Measurements from ENCODE around the gene ADAMTS5.

Gene ADAMTS5

GRCh38 chr21:26948194-26948593 lies 18.7 kb downstream of the ADAMTS5 start:
- no peak overlapping the region for H3K27ac ChIP-seq (ENCODE audit: low read depth, low read length)
- H3K36me3 ChIP-seq (ENCODE audit: control insufficient read depth in 1 of 2, insufficient read depth in 2 of 2, low read length in 2 of 2), result no peaks in the 10 kb centered on the region
- H3K9me3 ChIP-seq (ENCODE audit: control insufficient read depth in 1 of 2, low read length in 2 of 2), result no peaks in the 10 kb centered on the region
- H3K9ac ChIP-seq (ENCODE audit: low read depth in 1 of 2, low read length in 2 of 2), result no peak overlapping the region
- H3K27me3 ChIP-seq (ENCODE audit: control insufficient read depth in 1 of 2, insufficient read depth in 2 of 2, low read length in 2 of 2), result no peaks in the 10 kb centered on the region
- no peak overlapping the region for H3K4me3 ChIP-seq (ENCODE audit: low read depth in 1 of 2, low read length in 2 of 2)
- peaks cover 0 to 4% of the 10 kb centered on the region in 2 donors for H3K4me1 ChIP-seq (ENCODE audit: control insufficient read depth in 1 of 2, insufficient read depth in 2 of 2, low read length in 2 of 2)

DNA sequence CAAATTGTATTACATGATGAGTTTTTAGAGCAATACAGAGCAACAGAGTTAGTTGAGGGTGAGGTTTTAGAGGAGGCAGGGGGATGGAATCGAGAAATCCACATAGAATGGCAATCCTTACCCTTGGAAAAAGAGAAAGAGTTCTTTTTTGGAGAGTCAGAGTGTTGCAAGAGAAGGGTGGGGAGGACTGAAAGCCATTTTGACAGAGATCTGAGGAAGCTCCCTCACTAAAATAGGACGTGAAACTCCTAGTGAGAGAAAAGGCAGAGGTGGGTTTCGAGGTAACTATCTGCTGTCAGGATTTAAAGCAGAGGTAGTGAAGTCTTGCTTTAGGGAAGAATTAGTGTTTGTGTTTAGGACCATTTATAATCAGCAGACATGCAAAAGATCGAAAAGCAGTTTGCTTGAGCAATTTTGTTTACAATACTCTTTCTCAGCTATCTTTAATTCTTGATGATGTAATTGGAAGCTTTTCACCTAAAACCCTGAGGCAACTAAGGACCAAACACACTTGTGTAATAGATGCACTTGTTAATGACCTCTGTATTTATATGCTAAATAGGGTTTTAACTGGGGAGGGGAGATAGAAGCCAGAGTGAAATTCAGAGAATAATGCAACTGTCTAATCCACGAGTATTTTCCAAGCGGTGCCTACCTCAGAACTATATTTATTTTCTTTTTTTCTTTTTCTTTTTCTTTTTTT lies 20.0 kb downstream of the ADAMTS5 start:
- Histone ChIP-seq H3K9me3 (ENCODE audit: control insufficient read depth in 1 of 2, low read length in 2 of 2) (no peaks in the 10 kb centered on the region), H3K36me3 (ENCODE audit: control insufficient read depth in 1 of 2, insufficient read depth in 2 of 2, low read length in 2 of 2) (no peaks in the 10 kb centered on the region), H3K27ac (ENCODE audit: low read depth, low read length) (no peak overlapping the region), H3K4me1 (ENCODE audit: control insufficient read depth in 1 of 2, insufficient read depth in 2 of 2, low read length in 2 of 2) (peaks cover 0 to 4% of the 10 kb centered on the region in 2 donors), H3K27me3 (ENCODE audit: control insufficient read depth in 1 of 2, insufficient read depth in 2 of 2, low read length in 2 of 2) (no peaks in the 10 kb centered on the region), H3K9ac (ENCODE audit: low read depth in 1 of 2, low read length in 2 of 2) (no peak overlapping the region), H3K4me3 (ENCODE audit: low read depth in 1 of 2, low read length in 2 of 2) (no peak overlapping the region)

GRCh38 chr21:26945916-26946675 lies 20.8 kb downstream of the ADAMTS5 start:
- H3K4me3 ChIP-seq (ENCODE audit: low read depth in 1 of 2, low read length in 2 of 2), result no peak overlapping the region
- H3K27ac ChIP-seq (ENCODE audit: low read depth, low read length), result no peak overlapping the region
- H3K9ac ChIP-seq (ENCODE audit: low read depth in 1 of 2, low read length in 2 of 2), result no peak overlapping the region
- H3K36me3 ChIP-seq (ENCODE audit: control insufficient read depth in 1 of 2, insufficient read depth in 2 of 2, low read length in 2 of 2), result no peaks in the 10 kb centered on the region
- H3K27me3 ChIP-seq (ENCODE audit: control insufficient read depth in 1 of 2, insufficient read depth in 2 of 2, low read length in 2 of 2), result no peaks in the 10 kb centered on the region
- no peaks in the 10 kb centered on the region for H3K9me3 ChIP-seq (ENCODE audit: control insufficient read depth in 1 of 2, low read length in 2 of 2)
- peaks cover 0 to 4% of the 10 kb centered on the region in 2 donors for H3K4me1 ChIP-seq (ENCODE audit: control insufficient read depth in 1 of 2, insufficient read depth in 2 of 2, low read length in 2 of 2)

DNA sequence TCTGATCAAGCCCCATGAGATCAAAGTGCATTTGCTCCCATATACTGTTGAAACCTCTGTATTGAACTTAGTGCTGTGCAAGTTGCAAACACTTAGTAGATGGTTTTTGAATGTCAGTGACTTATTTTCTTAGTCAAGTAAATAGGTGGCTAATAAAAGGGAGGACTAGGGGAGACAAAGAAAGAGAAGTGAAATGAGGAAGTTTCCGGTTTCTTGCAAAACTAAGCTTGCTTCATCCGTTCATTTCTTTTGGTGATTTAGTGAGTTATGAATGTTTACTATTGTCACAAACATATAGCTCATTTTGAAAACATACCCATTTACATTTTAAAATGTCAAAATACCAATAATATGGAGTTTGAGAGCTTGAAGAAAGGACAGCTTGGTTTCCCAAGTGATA lies 23.0 kb downstream of the ADAMTS5 start:
- H3K4me1 ChIP-seq (ENCODE audit: control insufficient read depth in 1 of 2, insufficient read depth in 2 of 2, low read length in 2 of 2), result peaks cover 0 to 4% of the 10 kb centered on the region in 2 donors
- H3K9ac ChIP-seq (ENCODE audit: low read depth in 1 of 2, low read length in 2 of 2), result no peak overlapping the region
- no peak overlapping the region for H3K27ac ChIP-seq (ENCODE audit: low read depth, low read length)
- no peaks in the 10 kb centered on the region for H3K36me3 ChIP-seq (ENCODE audit: control insufficient read depth in 1 of 2, insufficient read depth in 2 of 2, low read length in 2 of 2)
- no peak overlapping the region for H3K4me3 ChIP-seq (ENCODE audit: low read depth in 1 of 2, low read length in 2 of 2)
- no peaks in the 10 kb centered on the region for H3K27me3 ChIP-seq (ENCODE audit: control insufficient read depth in 1 of 2, insufficient read depth in 2 of 2, low read length in 2 of 2)
- H3K9me3 ChIP-seq (ENCODE audit: control insufficient read depth in 1 of 2, low read length in 2 of 2), result no peaks in the 10 kb centered on the region

- no peak overlapping the region for H3K9ac ChIP-seq (ENCODE audit: low read depth in 1 of 2, low read length in 2 of 2)
- no peak overlapping the region for H3K27ac ChIP-seq (ENCODE audit: low read depth, low read length)
- no peaks in the 10 kb centered on the region for H3K4me1 ChIP-seq (ENCODE audit: control insufficient read depth in 1 of 2, insufficient read depth in 2 of 2, low read length in 2 of 2)
- H3K4me3 ChIP-seq (ENCODE audit: low read depth in 1 of 2, low read length in 2 of 2), result no peak overlapping the region
- H3K36me3 ChIP-seq (ENCODE audit: control insufficient read depth in 1 of 2, insufficient read depth in 2 of 2, low read length in 2 of 2), result no peaks in the 10 kb centered on the region
- H3K27me3 ChIP-seq (ENCODE audit: control insufficient read depth in 1 of 2, insufficient read depth in 2 of 2, low read length in 2 of 2), result no peaks in the 10 kb centered on the region
- H3K9me3 ChIP-seq (ENCODE audit: control insufficient read depth in 1 of 2, low read length in 2 of 2), result no peaks in the 10 kb centered on the region
Observed at GRCh38 chr21:26941421-26941820, 25.5 kb downstream of the ADAMTS5 start.

GRCh38 chr21:26939601-26940111 lies 27.2 kb downstream of the ADAMTS5 start:
- Histone ChIP-seq H3K27me3 (ENCODE audit: control insufficient read depth in 1 of 2, insufficient read depth in 2 of 2, low read length in 2 of 2) (no peaks in the 10 kb centered on the region), H3K4me1 (ENCODE audit: control insufficient read depth in 1 of 2, insufficient read depth in 2 of 2, low read length in 2 of 2) (no peaks in the 10 kb centered on the region), H3K36me3 (ENCODE audit: control insufficient read depth in 1 of 2, insufficient read depth in 2 of 2, low read length in 2 of 2) (no peaks in the 10 kb centered on the region), H3K27ac (ENCODE audit: low read depth, low read length) (no peak overlapping the region), H3K9me3 (ENCODE audit: control insufficient read depth in 1 of 2, low read length in 2 of 2) (no peaks in the 10 kb centered on the region), H3K9ac (ENCODE audit: low read depth in 1 of 2, low read length in 2 of 2) (no peak overlapping the region), H3K4me3 (ENCODE audit: low read depth in 1 of 2, low read length in 2 of 2) (no peak overlapping the region)

DNA sequence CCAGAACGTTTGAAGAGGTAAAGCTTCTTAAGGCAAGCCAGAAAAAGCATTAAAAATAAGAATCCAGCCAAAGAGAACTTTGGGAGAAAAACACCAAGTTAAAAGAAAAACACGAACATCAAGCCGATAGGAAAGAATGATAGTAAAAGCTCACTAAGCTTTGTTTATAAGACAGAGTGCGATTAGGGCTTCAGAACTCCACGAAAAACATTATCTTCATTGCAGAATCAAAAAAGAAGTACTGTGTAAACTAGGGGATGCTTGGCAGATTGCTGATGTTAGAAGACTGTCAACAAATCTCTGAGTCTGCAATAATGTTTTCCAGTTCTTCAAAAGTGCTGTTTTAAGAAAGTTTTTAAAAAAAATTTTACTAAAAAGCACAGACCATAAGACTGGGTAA lies 30.2 kb downstream of the ADAMTS5 start:
- no peak overlapping the region for H3K4me3 ChIP-seq (ENCODE audit: low read depth in 1 of 2, low read length in 2 of 2)
- H3K27ac ChIP-seq (ENCODE audit: low read depth, low read length), result no peak overlapping the region
- H3K4me1 ChIP-seq (ENCODE audit: control insufficient read depth in 1 of 2, insufficient read depth in 2 of 2, low read length in 2 of 2), result no peaks in the 10 kb centered on the region
- no peaks in the 10 kb centered on the region for H3K27me3 ChIP-seq (ENCODE audit: control insufficient read depth in 1 of 2, insufficient read depth in 2 of 2, low read length in 2 of 2)
- no peaks in the 10 kb centered on the region for H3K36me3 ChIP-seq (ENCODE audit: control insufficient read depth in 1 of 2, insufficient read depth in 2 of 2, low read length in 2 of 2)
- H3K9me3 ChIP-seq (ENCODE audit: control insufficient read depth in 1 of 2, low read length in 2 of 2), result no peaks in the 10 kb centered on the region
- H3K9ac ChIP-seq (ENCODE audit: low read depth in 1 of 2, low read length in 2 of 2), result no peak overlapping the region

DNA sequence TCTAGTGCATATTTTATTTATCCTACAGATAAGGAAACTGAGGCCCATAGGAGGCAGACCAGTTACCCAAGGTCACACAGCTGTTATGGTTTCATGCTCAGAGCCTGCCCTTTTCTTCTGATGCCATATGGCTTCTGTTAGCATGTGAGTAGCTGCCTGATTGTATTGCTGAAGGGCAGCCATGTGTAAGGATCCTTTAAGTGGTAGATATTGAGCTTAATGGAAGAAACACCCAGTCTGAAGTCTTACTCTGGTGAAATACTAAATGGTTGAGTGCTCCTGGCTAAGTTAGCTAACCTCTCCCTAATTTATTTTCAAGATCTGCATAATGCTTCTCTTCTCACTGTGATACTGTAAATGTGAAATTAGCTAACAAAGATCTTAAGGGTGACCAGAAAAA lies 30.9 kb downstream of the ADAMTS5 start:
- Histone ChIP-seq H3K9ac (ENCODE audit: low read depth in 1 of 2, low read length in 2 of 2) (no peak overlapping the region), H3K36me3 (ENCODE audit: control insufficient read depth in 1 of 2, insufficient read depth in 2 of 2, low read length in 2 of 2) (no peaks in the 10 kb centered on the region), H3K9me3 (ENCODE audit: control insufficient read depth in 1 of 2, low read length in 2 of 2) (no peaks in the 10 kb centered on the region), H3K27me3 (ENCODE audit: control insufficient read depth in 1 of 2, insufficient read depth in 2 of 2, low read length in 2 of 2) (no peaks in the 10 kb centered on the region), H3K4me1 (ENCODE audit: control insufficient read depth in 1 of 2, insufficient read depth in 2 of 2, low read length in 2 of 2) (no peaks in the 10 kb centered on the region), H3K4me3 (ENCODE audit: low read depth in 1 of 2, low read length in 2 of 2) (no peak overlapping the region), H3K27ac (ENCODE audit: low read depth, low read length) (no peak overlapping the region)

DNA sequence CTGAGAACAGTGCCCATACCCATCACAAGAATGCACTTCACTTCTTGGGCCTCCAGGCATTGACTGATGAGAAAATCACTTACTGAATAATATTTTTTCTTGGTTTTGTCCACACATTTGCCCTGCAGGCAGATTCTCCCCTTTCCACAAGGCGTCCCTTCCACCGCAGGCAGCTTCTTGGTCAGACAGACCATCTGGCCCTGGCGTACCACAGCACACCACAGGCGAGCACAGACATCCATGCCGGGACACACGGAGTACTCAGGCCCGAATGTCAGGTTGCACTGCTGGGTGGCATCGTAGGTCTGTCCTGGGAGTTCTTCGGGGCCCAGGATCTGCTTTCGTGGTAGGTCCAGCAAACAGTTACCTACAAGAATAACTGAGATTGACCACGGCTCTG lies 32.5 kb downstream of the ADAMTS5 start:
- Histone ChIP-seq H3K4me1 (ENCODE audit: control insufficient read depth in 1 of 2, insufficient read depth in 2 of 2, low read length in 2 of 2) (no peaks in the 10 kb centered on the region), H3K9ac (ENCODE audit: low read depth in 1 of 2, low read length in 2 of 2) (no peak overlapping the region), H3K27me3 (ENCODE audit: control insufficient read depth in 1 of 2, insufficient read depth in 2 of 2, low read length in 2 of 2) (no peaks in the 10 kb centered on the region), H3K36me3 (ENCODE audit: control insufficient read depth in 1 of 2, insufficient read depth in 2 of 2, low read length in 2 of 2) (no peaks in the 10 kb centered on the region), H3K27ac (ENCODE audit: low read depth, low read length) (no peak overlapping the region), H3K9me3 (ENCODE audit: control insufficient read depth in 1 of 2, low read length in 2 of 2) (no peaks in the 10 kb centered on the region), H3K4me3 (ENCODE audit: low read depth in 1 of 2, low read length in 2 of 2) (no peak overlapping the region)

DNA sequence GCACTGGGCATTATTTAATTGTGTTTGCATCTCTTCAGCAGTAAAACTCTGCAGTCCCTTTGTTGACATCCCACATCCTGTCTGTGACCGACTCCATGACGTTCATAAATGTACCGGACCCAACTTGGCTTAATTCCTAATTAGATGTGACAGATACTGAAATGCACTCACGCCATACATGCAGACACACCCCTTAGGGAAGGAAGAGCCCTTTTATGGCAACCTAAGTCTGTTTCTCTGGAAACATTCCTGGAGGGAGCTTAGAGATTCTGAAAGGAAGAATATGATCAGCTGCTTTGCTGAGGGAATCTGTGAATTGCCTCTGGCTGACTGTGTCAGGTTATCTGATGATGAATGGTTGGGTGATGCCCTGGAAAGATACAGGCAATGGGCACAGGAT lies 33.4 kb downstream of the ADAMTS5 start:
- Histone ChIP-seq H3K9me3 (ENCODE audit: control insufficient read depth in 1 of 2, low read length in 2 of 2) (no peaks in the 10 kb centered on the region), H3K4me1 (ENCODE audit: control insufficient read depth in 1 of 2, insufficient read depth in 2 of 2, low read length in 2 of 2) (no peaks in the 10 kb centered on the region), H3K9ac (ENCODE audit: low read depth in 1 of 2, low read length in 2 of 2) (no peak overlapping the region), H3K27ac (ENCODE audit: low read depth, low read length) (no peak overlapping the region), H3K27me3 (ENCODE audit: control insufficient read depth in 1 of 2, insufficient read depth in 2 of 2, low read length in 2 of 2) (no peaks in the 10 kb centered on the region), H3K36me3 (ENCODE audit: control insufficient read depth in 1 of 2, insufficient read depth in 2 of 2, low read length in 2 of 2) (no peaks in the 10 kb centered on the region), H3K4me3 (ENCODE audit: low read depth in 1 of 2, low read length in 2 of 2) (no peak overlapping the region)

Data from duodenal mucosa (tissue), 2 donors.